ENCODE data around the gene SEC24C.
A peak's percentile ranks its signal among the peaks of the same experiment; 100 is the strongest.
"Not testable (repeated sequence)": the region's sequence is repeated elsewhere in the genome, so short reads cannot be mapped to it uniquely, and the experiment has no call there.

The SEC24C gene

GRCh38 chr10:73786512-73786885, 42.3 kb downstream of the SEC24C start:
- Mint-ChIP-seq H3K9me3 (no peaks in the 10 kb centered on the region), H3K27me3 (no peaks in the 10 kb centered on the region), H3K4me1 (ENCODE audit: low read depth) (peaks cover 35% of the 10 kb centered on the region), H3K4me3 (peak overlapping the region; percentile 93), H3K27ac (peak overlapping the region; percentile 98), H3K36me3 (ENCODE audit: low read depth) (peaks cover 70% of the 10 kb centered on the region)
- intact Hi-C loops (cut with micrococcal nuclease), result no loop called here

GRCh38 chr10:73787031-73787800, 43.0 kb downstream of the SEC24C start:
- peaks cover 71% of the 10 kb centered on the region for H3K36me3 Mint-ChIP-seq (ENCODE audit: low read depth)
- H3K27ac Mint-ChIP-seq; intact Hi-C loops (cut with micrococcal nuclease); H3K27me3 Mint-ChIP-seq; H3K9me3 Mint-ChIP-seq: not testable (repeated sequence)
- peaks cover 35% of the 10 kb centered on the region for H3K4me1 Mint-ChIP-seq (ENCODE audit: low read depth)
- peak overlapping the region; percentile 28 for H3K4me3 Mint-ChIP-seq

GRCh38 chr10:73788864-73789658, 44.9 kb downstream of the SEC24C start:
- H3K4me1 Mint-ChIP-seq (ENCODE audit: low read depth), result peaks cover 23% of the 10 kb centered on the region
- H3K9me3 Mint-ChIP-seq, result no peaks in the 10 kb centered on the region
- no peak overlapping the region for H3K4me3 Mint-ChIP-seq
- no peak overlapping the region for H3K27ac Mint-ChIP-seq
- H3K36me3 Mint-ChIP-seq (ENCODE audit: low read depth), result peaks cover 86% of the 10 kb centered on the region
- intact Hi-C loops (cut with micrococcal nuclease), result no loop called here
- H3K27me3 Mint-ChIP-seq, result no peaks in the 10 kb centered on the region

- Mint-ChIP-seq H3K4me3 (no peak overlapping the region), H3K4me1 (ENCODE audit: low read depth) (peaks cover 28% of the 10 kb centered on the region), H3K9me3 (no peaks in the 10 kb centered on the region), H3K27ac (no peak overlapping the region), H3K27me3 (no peaks in the 10 kb centered on the region), H3K36me3 (ENCODE audit: low read depth) (peaks cover 92% of the 10 kb centered on the region)
- intact Hi-C loops (cut with micrococcal nuclease), result no loop called here
Measured at GRCh38 chr10:73789659-73790055, 45.5 kb downstream of the SEC24C start.

GRCh38 chr10:73790886-73791625, 46.9 kb downstream of the SEC24C start:
- Mint-ChIP-seq H3K9me3 (no peaks in the 10 kb centered on the region), H3K4me1 (ENCODE audit: low read depth) (peaks cover 32% of the 10 kb centered on the region), H3K4me3 (no peak overlapping the region), H3K27ac (no peak overlapping the region), H3K27me3 (no peaks in the 10 kb centered on the region), H3K36me3 (ENCODE audit: low read depth) (peaks cover 96% of the 10 kb centered on the region)
- intact Hi-C loops (cut with micrococcal nuclease), result no loop called here

- H3K27me3 Mint-ChIP-seq, result no peaks in the 10 kb centered on the region
- intact Hi-C loops (cut with micrococcal nuclease), result no loop called here
- peaks cover 23% of the 10 kb centered on the region for H3K4me1 Mint-ChIP-seq (ENCODE audit: low read depth)
- H3K4me3 Mint-ChIP-seq, result no peak overlapping the region
- no peak overlapping the region for H3K27ac Mint-ChIP-seq
- H3K36me3 Mint-ChIP-seq (ENCODE audit: low read depth), result peaks cover 99% of the 10 kb centered on the region
- H3K9me3 Mint-ChIP-seq, result no peaks in the 10 kb centered on the region
Measured at GRCh38 chr10:73791871-73792400, 47.8 kb downstream of the SEC24C start.

GRCh38 chr10:73793456-73793855, 49.3 kb downstream of the SEC24C start:
- peaks cover 100% of the 10 kb centered on the region for H3K36me3 Mint-ChIP-seq (ENCODE audit: low read depth)
- intact Hi-C loops (cut with micrococcal nuclease), result no loop called here

GRCh38 chr10:73795491-73795890, 51.3 kb downstream of the SEC24C start:
- H3K27me3 Mint-ChIP-seq; intact Hi-C loops (cut with micrococcal nuclease); H3K4me3 Mint-ChIP-seq; H3K9me3 Mint-ChIP-seq: not testable (repeated sequence)
- Mint-ChIP-seq H3K4me1 (ENCODE audit: low read depth) (peaks cover 22% of the 10 kb centered on the region), H3K36me3 (ENCODE audit: low read depth) (peaks cover 100% of the 10 kb centered on the region), H3K27ac (peak overlapping the region; percentile 43)

More at GRCh38 chr10:73793456-73793855, 49.3 kb downstream of the SEC24C start:
- H3K27me3 Mint-ChIP-seq, result no peaks in the 10 kb centered on the region
- no peaks in the 10 kb centered on the region for H3K9me3 Mint-ChIP-seq
- H3K4me1 Mint-ChIP-seq (ENCODE audit: low read depth), result peaks cover 10% of the 10 kb centered on the region
- H3K4me3 Mint-ChIP-seq, result no peak overlapping the region
- H3K27ac Mint-ChIP-seq, result no peak overlapping the region

GRCh38 chr10:73796035-73796434, 51.9 kb downstream of the SEC24C start:
- H3K4me3 Mint-ChIP-seq; H3K27me3 Mint-ChIP-seq; intact Hi-C loops (cut with micrococcal nuclease); H3K9me3 Mint-ChIP-seq: not testable (repeated sequence)
- peaks cover 22% of the 10 kb centered on the region for H3K4me1 Mint-ChIP-seq (ENCODE audit: low read depth)
- H3K36me3 Mint-ChIP-seq (ENCODE audit: low read depth), result peaks cover 100% of the 10 kb centered on the region
- peak overlapping the region; percentile 43 for H3K27ac Mint-ChIP-seq

GRCh38 chr10:73796766-73797165, 52.6 kb downstream of the SEC24C start:
- Mint-ChIP-seq H3K4me1 (ENCODE audit: low read depth) (peaks cover 22% of the 10 kb centered on the region), H3K27ac (no peak overlapping the region), H3K36me3 (ENCODE audit: low read depth) (peaks cover 100% of the 10 kb centered on the region), H3K4me3 (no peak overlapping the region), H3K27me3 (no peaks in the 10 kb centered on the region), H3K9me3 (no peaks in the 10 kb centered on the region)
- intact Hi-C loops (cut with micrococcal nuclease), result no loop called here

GRCh38 chr10:73797324-73798025, 53.3 kb downstream of the SEC24C start:
- no peak overlapping the region for H3K27ac Mint-ChIP-seq
- H3K4me3 Mint-ChIP-seq, result no peak overlapping the region
- no peaks in the 10 kb centered on the region for H3K9me3 Mint-ChIP-seq
- H3K36me3 Mint-ChIP-seq (ENCODE audit: low read depth), result peaks cover 100% of the 10 kb centered on the region
- peaks cover 25% of the 10 kb centered on the region for H3K4me1 Mint-ChIP-seq (ENCODE audit: low read depth)
- intact Hi-C loops (cut with micrococcal nuclease), result no loop called here
- H3K27me3 Mint-ChIP-seq, result no peaks in the 10 kb centered on the region

GRCh38 chr10:73798087-73798486, 53.9 kb downstream of the SEC24C start:
- Mint-ChIP-seq H3K27ac (no peak overlapping the region), H3K27me3 (no peaks in the 10 kb centered on the region), H3K4me3 (no peak overlapping the region), H3K4me1 (ENCODE audit: low read depth) (peaks cover 31% of the 10 kb centered on the region), H3K36me3 (ENCODE audit: low read depth) (peaks cover 100% of the 10 kb centered on the region), H3K9me3 (no peaks in the 10 kb centered on the region)
- intact Hi-C loops (cut with micrococcal nuclease), result no loop called here

GRCh38 chr10:73798927-73799560, 54.9 kb downstream of the SEC24C start:
- intact Hi-C loops (cut with micrococcal nuclease), result no loop called here
- H3K4me3 Mint-ChIP-seq, result no peak overlapping the region
- peak overlapping the region; percentile 46 for H3K27ac Mint-ChIP-seq
- peaks cover 41% of the 10 kb centered on the region for H3K4me1 Mint-ChIP-seq (ENCODE audit: low read depth)
- H3K9me3 Mint-ChIP-seq, result no peaks in the 10 kb centered on the region
- peaks cover 99% of the 10 kb centered on the region for H3K36me3 Mint-ChIP-seq (ENCODE audit: low read depth)
- H3K27me3 Mint-ChIP-seq, result no peaks in the 10 kb centered on the region

All from dendritic cell treated with granulocyte-macrophage colony-stimulating factor and Interleukin-4, amounts not matched to agents 40 ng/mL and 50 ng/mL, for 4 days (primary cell).